Measurements from ENCODE around the gene MYLK4.
A peak's percentile ranks its signal among the peaks of the same experiment; 100 is the strongest.

MYLK4 gene

DNA sequence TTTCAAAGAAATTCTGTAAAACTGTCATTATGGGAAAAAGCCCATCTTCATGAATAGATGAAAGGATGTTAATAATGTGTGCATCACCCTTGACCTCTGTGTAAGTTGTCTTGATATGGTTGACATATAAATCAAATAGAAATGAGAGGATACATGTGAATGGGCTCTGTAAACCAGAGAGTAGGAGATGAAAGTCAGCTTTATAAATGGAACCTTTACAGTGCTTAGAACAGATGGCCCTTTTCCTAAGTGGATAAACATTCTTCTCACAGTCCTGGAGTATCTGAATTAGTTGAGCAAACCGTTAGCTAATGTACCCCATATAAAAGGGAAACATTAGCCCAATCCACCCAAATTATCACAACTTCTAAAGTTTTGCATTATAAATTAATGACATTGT, 57.5 kb downstream of the MYLK4 start:
- peak; percentile 50 for DNase-seq

DNA sequence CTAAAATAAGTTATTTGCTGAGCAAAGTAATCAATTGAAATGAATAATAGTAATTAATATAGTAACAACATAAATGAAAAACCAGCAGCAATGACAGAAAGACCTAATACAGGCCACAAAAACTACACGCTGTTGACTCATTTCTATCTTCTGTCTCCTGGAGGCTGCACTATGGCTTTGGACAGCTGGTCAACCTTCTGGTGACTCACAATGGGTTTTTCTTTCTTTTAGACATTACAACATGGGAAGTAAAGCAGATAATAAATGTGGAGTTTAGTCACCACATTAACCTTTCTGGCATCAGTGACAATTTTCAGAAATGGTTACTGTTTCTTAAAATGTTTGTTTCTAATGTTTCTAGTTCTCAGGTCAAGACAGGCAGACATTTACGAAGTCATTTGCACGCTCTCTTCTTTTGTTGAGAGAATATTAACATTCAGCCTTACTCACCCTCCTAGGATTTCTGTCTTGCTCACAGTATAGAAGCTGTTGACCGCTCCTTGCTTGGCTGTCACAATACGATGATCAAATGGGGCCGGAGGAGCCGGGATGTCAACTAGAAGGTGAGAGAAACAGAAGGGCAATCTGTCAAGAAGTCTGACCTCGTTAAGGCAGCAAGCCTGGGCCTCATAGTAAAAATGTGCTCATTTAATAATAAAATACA, 62.2 kb downstream of the MYLK4 start:
- DNase-seq = peak; percentile 65

DNA sequence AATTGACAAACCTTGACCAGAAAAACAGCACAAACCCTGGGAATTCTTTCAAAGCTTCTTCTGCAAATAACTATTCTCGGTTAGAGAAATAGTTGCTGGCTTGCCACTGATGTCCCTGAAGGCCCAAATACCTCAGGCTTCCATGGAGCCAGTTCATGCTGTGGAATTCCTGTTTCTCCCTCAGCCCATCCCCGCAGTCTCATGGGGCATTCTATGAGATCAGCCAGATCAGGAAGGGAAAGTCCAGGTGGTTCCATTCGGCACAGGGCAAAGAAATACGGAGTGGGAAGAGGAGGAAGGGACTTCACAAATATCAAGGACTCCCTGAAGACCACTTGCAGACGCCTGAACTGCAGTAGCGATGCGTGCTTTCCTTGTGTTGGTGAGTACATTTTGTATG, 63.3 kb downstream of the MYLK4 start:
- no peak for DNase-seq

DNA sequence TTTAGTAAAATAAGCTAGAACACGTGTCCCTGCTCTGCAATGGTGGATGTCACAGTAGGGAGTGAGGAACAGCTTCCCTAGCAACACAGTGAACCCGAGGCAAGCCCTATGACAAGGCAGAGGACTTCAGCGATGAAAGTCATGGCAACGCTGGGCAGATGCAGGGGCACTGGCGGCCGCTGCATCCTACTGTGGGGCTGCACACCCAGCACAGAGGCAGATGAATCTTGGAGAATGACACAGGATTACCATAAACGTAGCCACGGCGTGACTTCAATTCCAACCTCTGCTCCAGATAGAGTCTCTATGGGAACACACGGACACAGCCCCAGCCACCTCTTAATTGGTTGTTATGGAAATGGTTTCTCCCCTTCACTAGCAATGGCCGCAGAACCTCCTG, 64.2 kb downstream of the MYLK4 start:
- DNase-seq = no peak

DNA sequence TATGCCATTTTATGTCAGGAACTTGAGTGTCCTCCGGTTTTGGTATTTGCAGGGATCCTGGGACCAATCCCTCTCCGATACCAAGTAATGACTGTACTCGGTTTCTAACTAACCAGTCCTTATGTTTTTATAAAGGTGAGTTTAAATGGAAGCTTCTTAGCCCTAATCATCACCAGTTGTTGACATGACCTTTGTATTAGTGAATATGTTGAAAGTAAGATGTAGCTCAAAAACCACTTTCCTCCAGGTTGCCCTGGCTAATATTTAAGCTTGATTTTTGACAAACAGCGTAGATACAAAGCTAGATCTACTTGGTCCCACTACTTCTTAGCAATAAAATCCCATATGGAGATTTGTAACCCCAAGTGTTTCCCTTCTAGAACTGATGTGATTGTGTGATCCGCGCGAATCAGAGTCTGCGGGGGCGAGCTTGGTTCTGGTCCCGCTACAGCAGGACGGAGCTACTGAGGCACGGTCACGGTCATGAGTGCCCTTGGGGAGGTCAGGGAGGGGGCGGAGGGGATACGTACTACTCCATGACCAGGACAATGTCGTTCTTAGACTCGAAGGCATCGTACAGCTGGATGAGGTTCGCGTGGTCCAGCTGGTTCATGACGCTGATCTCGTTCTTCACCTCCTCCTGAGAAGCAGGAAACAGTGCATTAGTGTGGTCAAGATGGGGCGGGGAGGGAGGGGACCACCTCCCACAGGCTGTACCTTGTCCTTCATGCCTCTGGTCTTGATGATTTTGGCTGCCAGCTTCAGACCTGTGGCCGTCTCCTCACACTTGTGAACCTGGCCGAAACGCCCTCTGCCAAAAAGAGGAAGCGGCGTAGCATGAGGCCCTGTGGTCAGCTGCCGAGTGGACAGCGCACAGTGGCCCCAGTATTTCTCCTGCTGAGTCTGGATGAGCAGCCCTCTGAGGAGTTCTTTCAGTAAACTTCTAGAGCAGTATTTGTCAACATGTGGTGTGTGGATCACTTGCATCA, 65.7 kb downstream of the MYLK4 start:
- DNase-seq = no peak

DNA sequence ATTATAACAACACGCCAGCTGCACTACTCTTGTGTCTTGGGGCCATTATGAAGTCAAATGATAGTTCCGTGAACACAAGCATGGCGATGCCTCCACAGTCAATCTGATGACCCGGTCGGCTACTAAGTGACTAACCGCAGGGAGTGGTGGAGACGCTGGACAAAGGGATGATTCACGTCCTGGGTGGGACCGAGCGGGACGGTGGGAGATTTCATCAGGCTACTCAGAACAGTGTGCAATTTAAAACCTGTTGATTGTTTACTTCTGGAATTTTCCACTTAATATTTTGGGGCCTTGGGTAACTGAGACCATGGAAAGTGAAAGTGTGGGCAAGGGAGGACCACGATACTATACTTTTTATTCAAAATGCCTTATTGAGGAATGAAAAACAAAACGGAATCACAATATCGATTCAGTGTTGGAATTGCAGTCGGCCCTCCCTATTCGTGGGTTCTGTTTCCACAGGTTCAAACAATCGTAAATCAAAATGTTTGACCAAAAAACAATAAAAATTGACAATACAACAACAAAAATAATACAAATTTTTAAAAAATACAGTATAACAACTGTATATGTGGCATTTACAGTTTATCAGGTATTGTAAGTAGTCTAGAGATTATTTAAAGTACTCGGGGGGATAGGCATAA, 66.5 kb downstream of the MYLK4 start:
- DNase-seq = no peak

DNA sequence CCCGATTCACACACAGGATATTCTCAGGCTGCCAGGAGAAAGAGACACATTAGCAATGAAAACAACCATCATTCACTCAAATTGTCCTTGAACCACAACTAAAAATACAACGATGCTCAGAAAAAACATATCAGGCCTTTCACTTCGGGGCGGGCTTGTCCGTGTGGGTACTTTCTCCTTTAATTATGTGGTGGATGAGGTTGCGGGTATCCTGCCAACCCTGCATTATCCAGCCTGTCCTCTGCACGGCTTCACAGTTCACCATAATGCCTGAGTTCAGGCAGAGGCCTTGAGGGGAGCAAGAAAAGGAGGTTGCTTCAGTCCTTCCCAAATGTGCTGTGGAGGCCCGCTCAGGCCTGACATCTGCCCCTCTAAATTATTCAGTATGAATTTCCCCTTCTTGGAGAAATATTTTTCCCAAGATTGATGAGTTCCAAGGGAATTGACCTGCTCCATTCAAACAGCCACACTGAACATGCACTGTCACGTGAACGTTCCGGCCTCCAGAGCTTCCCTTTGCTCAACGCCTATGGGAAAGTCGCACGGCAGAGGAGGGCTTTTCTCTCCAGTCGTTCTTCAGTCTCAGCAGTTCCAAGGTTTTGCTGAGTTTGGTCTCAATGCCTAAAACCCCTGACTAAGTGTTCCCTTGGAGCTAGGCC, 70.3 kb downstream of the MYLK4 start:
- DNase-seq = no peak

DNA sequence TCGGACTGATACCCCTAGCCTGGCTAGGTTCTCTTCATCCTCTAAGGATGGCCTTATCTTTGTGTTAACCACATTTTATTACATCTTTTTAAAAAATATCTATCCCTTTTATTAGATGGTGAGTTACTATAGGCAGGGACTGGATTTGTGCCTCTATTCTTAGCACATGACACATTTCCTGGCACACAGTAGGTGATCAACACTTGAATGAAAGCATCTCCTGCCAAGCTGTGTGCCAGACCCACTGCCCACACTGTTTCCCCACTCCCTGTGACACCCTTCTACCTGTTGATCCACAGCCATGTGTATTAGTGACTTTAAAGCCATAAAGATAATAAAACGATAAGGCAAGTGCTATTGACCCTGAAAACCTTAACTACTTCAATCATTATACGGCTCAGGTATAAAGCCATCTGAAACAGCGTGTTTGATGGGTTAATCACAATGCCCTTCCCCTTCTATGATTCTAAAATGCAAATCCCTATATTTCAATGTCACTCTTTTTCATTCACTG, 73.6 kb downstream of the MYLK4 start:
- no peak for DNase-seq

DNA sequence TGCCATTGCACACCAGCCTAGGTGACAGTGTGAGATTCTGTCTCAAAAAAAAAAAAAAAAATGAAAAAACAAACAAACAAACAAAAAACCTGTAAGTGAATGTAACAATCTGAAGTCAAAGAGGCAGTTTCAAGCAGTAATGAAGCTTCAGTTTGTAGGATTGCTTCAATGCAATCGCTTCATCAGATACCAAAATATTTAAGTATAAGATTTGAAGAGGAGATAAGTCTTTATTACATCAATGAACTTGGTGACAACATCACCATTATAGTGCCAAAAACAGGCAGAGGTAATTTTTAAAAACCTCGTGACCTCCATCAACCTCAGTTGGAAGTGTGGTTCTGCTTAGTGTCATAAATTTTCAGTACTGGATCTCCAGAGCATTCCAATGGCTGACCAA, 74.7 kb downstream of the MYLK4 start:
- DNase-seq = no peak

DNA sequence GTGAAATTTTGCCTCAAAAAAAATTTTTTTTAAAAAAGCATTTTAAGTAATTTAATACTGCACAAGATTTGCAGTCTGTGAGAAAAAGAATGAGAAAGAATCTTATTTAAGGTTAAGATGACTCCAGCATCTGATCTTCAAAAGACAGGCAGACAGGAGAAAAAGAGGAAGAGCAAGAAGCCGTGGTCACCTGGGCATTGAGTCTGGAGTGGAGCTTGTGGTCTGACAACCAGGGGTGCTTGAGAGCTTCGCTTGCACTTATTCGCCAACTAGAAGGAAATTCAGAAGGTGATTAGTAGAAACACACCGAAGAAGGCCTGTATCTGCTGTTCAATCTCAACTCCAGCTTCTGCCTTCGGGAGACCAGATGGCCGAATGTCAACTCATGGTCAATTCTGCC, 75.9 kb downstream of the MYLK4 start:
- no peak for DNase-seq

DNA sequence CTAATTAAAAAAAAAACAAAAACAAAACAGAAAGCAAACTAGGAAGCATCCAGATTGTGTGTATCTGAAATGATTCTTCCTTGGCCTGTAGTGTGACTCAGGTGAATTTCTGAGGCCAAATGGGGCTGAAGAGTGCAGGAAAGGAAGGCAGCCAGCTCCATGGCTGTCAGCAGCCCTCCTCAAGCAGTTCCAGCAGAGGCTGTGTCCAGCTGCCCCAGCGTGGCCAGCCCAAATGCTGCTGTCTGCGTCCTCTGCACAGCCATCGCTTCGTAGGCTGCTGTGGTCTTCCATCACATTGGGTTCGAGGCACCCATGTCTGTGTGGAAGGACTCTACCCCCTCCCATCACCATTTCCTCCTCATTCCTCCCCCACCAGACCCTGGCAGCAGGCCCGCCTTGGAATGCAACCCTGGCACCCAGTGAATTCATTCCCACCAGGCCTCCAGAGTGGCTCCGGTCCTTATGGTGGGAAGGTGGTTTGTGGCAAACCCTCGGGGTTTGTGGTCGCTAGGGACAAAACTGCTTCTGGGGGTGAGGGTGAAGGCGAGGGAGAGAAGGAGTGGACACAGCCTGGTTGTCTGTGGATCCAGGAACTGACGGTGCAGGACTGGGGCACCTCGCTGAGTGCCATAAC, 81.5 kb downstream of the MYLK4 start:
- no peak for DNase-seq

DNA sequence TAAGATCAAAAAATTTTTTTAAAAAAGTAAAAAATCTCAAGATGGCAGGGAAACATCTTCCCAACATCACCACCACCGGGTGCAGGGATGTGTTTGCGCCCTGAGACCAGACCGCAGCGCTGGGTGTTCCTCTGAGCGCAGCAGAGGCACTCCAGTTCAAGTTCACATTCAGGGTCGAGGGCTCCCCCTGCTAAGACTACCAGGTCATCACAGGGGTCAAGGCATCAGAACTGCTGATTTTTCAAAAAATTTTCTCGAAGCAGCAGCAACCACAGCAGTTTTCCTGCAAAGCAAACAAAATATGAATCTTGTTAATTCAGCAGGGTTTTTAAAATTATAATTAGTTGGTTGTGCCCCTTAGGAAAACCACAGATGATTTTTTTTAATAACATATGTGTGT, 83.1 kb downstream of the MYLK4 start:
- DNase-seq = no peak

DNA sequence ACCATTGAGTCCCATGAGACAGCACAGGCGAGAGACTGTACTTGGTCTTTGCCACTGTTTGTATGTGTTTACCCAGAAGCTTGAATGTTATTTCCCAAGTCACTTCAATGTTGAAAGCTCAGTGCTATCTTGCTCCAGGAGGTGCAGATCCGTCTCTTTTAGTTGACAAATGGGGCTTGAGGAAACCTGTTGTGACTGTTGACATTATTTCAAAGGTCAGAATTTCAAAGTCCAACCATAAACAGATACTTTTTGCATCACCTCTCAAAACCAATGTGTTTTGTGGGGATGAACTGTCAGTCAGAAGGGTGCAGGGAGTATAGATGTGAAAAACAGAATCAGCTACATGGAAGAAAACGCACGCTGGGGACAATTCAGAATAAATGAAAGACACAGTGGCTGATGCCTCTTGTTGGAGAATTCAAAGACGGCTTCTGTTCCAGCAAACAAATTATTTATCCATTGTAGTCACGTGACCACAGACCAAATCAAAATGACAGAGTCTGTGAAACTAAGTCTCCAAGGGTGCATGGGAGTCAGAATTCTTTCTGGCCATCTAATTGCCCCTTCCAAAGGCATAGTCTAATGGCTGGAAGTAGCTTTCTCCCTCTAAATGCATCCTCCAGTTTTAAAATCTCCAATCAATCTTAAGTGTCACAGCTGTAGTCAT, 83.7 kb downstream of the MYLK4 start:
- no peak for DNase-seq

DNA sequence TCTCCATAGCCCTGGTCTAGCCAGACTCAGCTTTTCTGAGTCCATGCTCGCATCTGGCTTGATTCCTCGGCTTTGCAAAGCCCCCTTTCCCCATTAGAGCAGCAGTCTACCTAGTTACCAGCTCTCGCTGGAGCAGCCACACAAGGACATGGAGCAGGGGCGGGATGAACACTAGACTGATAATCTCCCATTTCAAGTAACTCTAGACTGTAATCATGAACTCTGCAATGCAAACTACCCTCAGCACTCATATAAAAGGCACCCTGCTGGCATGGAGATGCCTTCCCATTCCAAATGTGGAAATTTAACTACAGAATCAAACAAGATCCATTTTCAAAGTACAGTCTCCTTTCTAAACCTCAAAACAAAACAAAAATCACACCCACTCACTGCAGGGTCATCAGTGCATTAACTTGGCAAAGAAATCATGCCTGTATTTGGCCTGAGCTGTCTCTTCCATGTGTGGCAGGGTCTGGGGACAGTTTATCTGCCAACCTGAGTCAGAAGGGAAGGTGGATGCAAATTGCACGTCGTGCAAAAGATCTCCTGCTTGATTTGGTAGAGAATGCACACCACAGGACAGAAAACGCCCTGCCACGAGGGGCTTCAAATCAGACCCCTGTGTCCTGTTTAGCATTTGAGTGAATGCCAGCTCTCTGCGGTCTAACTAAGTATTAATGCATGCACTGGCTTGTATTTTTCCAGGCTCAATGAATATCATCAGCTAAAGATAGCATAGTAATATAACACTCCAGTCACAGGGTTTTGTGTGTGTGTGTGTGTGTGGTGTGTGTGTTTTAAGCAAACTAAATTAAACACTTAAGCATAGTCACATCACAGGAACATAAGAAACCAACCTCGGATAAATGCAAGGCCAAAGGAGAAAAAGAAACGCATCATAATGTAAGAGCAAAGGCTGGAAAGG, 85.3 kb downstream of the MYLK4 start:
- peak; percentile 50 for DNase-seq

DNA sequence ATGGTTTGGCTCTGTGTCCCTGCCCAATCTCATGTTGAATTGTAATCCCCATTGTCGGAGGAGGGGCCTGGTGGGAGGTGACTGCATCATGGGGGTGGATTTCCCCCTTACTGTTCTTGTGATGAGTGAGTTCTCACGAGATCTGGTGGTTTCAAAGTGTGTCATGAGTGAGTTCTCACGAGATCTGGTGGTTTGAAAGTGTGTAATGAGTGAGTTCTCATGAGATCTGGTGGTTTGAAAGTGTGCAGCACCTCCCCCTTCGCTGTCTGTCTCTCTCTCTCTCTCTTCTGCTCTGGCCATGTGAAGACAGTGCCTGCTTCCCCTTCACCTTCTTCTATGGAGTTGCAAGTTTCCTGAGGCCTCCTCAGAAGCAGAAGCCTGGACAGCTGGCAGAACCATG, 87.6 kb downstream of the MYLK4 start:
- no peak for DNase-seq

DNA sequence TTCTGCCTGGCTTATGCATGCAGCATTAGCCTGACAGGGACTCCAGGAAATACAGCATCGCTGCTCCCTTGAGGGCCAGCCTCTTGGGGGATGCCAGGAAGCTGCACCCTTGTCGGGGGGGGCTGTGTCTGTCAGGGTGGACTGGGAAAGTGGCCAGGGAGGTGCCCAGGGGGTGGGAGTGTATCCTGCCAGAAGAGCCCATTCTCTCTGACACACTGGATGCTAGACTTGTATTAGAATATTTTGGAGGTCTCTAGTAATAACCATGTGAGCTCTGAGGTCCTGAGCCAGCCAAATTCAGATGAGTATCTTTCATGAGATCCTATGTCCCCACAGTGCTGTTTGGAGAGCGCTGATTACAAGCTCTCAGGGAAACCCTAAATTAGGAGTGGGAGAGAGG, 89.1 kb downstream of the MYLK4 start:
- DNase-seq = no peak

DNA sequence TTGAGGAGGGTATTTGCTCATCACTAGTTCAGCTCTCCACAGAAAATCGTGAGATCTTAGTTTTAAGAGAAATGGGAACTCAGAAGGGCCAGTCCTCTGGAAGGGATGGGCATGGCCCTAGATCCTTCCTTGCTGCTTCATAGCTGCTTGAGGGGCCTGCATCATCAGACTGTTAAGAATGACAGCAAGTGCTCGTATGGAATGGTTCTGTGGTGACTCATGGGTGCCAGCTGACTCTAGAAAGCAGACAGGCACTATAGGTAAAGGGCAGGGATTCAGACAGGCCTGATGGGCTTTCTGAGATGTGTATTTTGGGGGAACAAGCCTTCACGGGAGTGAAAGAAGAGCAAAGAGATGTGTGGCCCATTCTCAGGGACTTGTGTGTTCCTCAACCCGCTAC, 90.8 kb downstream of the MYLK4 start:
- DNase-seq = no peak

DNA sequence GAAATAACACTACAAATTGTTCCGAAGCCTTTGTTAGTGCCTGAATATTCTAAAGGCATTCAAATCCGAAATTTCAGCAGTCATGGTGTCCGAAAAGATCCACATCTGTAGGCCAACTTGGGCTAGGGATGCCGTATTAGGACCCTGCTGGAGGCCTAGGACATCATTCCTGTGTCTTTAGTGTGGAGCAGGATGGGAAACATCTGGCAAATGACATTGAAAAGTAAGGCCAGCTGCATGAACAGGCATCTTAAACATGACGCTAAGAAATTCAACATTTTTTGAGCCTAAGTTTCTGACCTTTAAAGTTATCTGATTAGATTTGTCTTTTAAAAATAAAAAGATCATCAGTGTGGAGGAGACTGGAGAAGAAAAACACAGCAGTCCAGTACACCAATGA, 91.3 kb downstream of the MYLK4 start:
- no peak for DNase-seq

DNA sequence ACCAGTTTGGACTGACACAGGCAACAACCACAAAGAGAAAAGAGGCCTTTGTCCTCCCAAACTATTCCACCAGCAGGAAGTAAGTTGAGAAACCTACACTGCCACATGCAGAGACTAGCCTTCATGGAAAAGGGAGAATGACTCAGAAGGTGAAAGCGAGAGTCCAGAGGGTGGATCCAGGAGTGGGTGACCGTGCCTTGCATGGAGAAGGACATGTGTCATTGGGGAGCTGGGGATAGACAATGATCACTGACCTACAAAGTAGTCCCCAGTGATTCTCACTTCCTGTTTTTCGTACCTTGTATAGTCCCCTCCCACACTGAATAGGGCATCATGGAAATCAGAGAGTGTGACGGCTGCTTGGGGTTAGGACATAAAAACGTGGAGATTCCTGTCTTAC, 91.9 kb downstream of the MYLK4 start:
- DNase-seq = no peak

DNA sequence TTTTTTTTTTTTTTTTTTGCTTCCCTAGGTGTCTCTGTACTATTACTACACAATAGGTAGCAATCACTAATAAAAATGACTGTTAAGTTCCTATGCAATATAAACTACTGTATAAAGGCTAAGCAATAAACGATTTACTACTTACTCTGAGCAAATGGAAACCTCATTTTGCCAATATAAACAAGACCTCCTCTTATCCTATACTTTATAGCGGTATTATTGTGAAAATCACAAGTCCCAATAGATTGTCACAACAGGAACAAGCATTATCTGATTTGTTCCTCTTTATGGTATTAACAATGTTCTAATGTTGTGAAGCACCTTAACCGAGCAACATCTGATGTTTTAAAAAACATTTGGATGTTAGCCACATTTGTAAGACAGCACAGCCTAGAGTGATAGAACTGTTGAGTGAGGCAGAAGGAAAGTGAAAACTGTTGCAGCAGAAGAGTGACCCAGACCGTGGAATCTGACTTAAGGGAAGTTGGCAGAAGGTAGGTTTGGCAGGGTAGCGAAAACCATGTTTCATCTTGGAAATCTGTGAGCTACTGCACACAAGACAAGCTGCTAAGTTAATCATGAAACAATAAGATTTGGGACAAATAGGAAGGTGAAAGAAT, 94.2 kb downstream of the MYLK4 start:
- no peak for DNase-seq

Data from NCI-H2171 treated with DMSO at 0.1 percent for 48 hours (cell line).